Activated CD8-positive, alpha-beta memory T cell treated with anti-CD3 and anti-CD28 coated beads, Interleukin-2, amount 50 U/mL, for 24 hours (primary cell): Measurements from ENCODE around the gene KRTAP19-8.

Experiments
- DNase-seq: peaks from one replicate; pipeline ENCODE4 v3.0.0-alpha.2; 2020; ENCODE audit errors: extremely low read depth

KRTAP19-8 gene

GRCh38 chr21:31012133-31013089 lies 25.9 kb downstream of the KRTAP19-8 start:
- DNase-seq = no peak

- no peak for DNase-seq
Measured at GRCh38 chr21:31011412-31011811, 26.9 kb downstream of the KRTAP19-8 start.

GRCh38 chr21:31008355-31008754 lies 29.9 kb downstream of the KRTAP19-8 start:
- no peak for DNase-seq

GRCh38 chr21:31005019-31005418 lies 33.3 kb downstream of the KRTAP19-8 start:
- DNase-seq = no peak

- no peak for DNase-seq
Measured at GRCh38 chr21:31003471-31003870, 34.8 kb downstream of the KRTAP19-8 start.

- DNase-seq = no peak
Measured at GRCh38 chr21:30997541-30997940, 40.7 kb downstream of the KRTAP19-8 start.

- DNase-seq = no peak
Measured at GRCh38 chr21:30996728-30997127, 41.5 kb downstream of the KRTAP19-8 start.

GRCh38 chr21:30994932-30995331 lies 43.3 kb downstream of the KRTAP19-8 start:
- no peak for DNase-seq

- no peak for DNase-seq
Measured at GRCh38 chr21:30990514-30991262, 47.6 kb downstream of the KRTAP19-8 start.

- DNase-seq = no peak
Measured at GRCh38 chr21:30988706-30989105, 49.6 kb downstream of the KRTAP19-8 start.
